Amniotic stem cell (primary cell): ENCODE results near the gene PIMREG.

Experiments used
- DNase-seq: peaks from one replicate; lab custom pipeline; 2025; lab: John Stamatoyannopoulos, UW

PIMREG gene

GRCh38 chr17:6443692-6444570 is at the start of gene PIMREG:
Gene PIMREG, plus strand, starts transcription at chr17:6444455. Its CDS starts 656 bp downstream, at chr17:6445111.
- peak; percentile 90 for DNase-seq

GRCh38 chr17:6398955-6399354 is 45.3 kb upstream of the PIMREG start:
- DNase-seq = no peak

- DNase-seq = no peak
These were observed 42.0 kb upstream of the PIMREG start for GRCh38 chr17:6402258-6402657.

- DNase-seq = no peak
These were observed 36.0 kb upstream of the PIMREG start for GRCh38 chr17:6408276-6408675.

- DNase-seq = no peak
These were observed 35.5 kb upstream of the PIMREG start for GRCh38 chr17:6408735-6409134.

- peak; percentile 29 for DNase-seq
These were observed 31.2 kb upstream of the PIMREG start for GRCh38 chr17:6413065-6413464.

- no peak for DNase-seq
These were observed 28.6 kb upstream of the PIMREG start for GRCh38 chr17:6415616-6416015.

- DNase-seq = no peak
These were observed 24.0 kb upstream of the PIMREG start for GRCh38 chr17:6420173-6420641.

GRCh38 chr17:6421700-6422604 is 22.3 kb upstream of the PIMREG start:
- DNase-seq = peak; percentile 52

GRCh38 chr17:6422654-6423241 is 21.5 kb upstream of the PIMREG start:
- DNase-seq = no peak

- no peak for DNase-seq
These were observed 20.3 kb upstream of the PIMREG start for GRCh38 chr17:6423931-6424330.

GRCh38 chr17:6425407-6425806 is 18.8 kb upstream of the PIMREG start:
- no peak for DNase-seq

GRCh38 chr17:6426356-6427101 is 17.7 kb upstream of the PIMREG start:
- DNase-seq = no peak

GRCh38 chr17:6427279-6427781 is 16.9 kb upstream of the PIMREG start:
- DNase-seq = no peak

GRCh38 chr17:6428207-6428965 is 15.9 kb upstream of the PIMREG start:
- DNase-seq = no peak

GRCh38 chr17:6429266-6429665 is 15.0 kb upstream of the PIMREG start:
- DNase-seq = no peak

GRCh38 chr17:6430769-6431168 is 13.5 kb upstream of the PIMREG start:
- DNase-seq = no peak

- DNase-seq = no peak
These were observed 9.2 kb upstream of the PIMREG start, which contains the start of gene AIPL1 for GRCh38 chr17:6435051-6435450. Gene AIPL1, minus strand, starts transcription at chr17:6435121. Its CDS starts 17 bp downstream, at chr17:6435104.

GRCh38 chr17:6435968-6436367 is 8.3 kb upstream of the PIMREG start:
- DNase-seq = peak; percentile 70

- DNase-seq = no peak
These were observed 6.8 kb upstream of the PIMREG start for GRCh38 chr17:6437466-6437865.
